B cell (primary cell): ENCODE results near the gene CFAP54. TPM values are rescaled to one million over a fixed set of nuclear protein-coding genes. Genes with fewer than 3 reads are reported as not detected.

Experiments
- ATAC-seq: fragments of 200-7000 bp; cut with Tn5 transposase; one replicate; pipeline ENCODE4 v1.10.0; 2021; ENCODE audit warnings: low read depth, mild to moderate bottlenecking, moderate number of reproducible peaks, moderate library complexity
- CTCF ChIA-PET: fragments of 350-600 bp; sonication (Branson Sonifier 250); formaldehyde crosslinking; loops from one replicate; lab custom pipeline; 2021; ENCODE audit warnings: antibody characterized with exemption, inconsistent platforms; lab: Charles Lee
- POLR2A ChIA-PET: fragments of 350-600 bp; sonication (Branson Sonifier 250); formaldehyde crosslinking; loops from one replicate; lab custom pipeline; 2021; ENCODE audit warnings: antibody characterized with exemption; lab: Charles Lee
- DNase-seq: peaks from one replicate; pipeline ENCODE4 v3.0.0; 2013
- H2AFZ ChIP-seq: 2 replicates; pipeline ENCODE4 v1.6.1; 2012; ENCODE audit warnings: mild to moderate bottlenecking, low read depth, low read length; ENCODE audit not compliant: insufficient read depth, poor library complexity, severe bottlenecking
- H3K27ac ChIP-seq, 2 donors: 1 replicate in 1 of 2; 2 replicates in 1 of 2; pipeline ENCODE4 v1.5.1; 2012 to 2013; ENCODE audit warnings: low read length in 2 of 2, mild to moderate bottlenecking in 2 of 2, moderate library complexity in 1 of 2
- H3K27me3 ChIP-seq, 4 experiments: fragments of 200-600 bp in 1 of 4; sonication (generic) in 1 of 4; replicated peaks in 1 of 4; 1 replicate in 2 of 4; 2 replicates in 2 of 4; pipeline versions ENCODE4 v1.6.1 to v1.7.0; 2013 to 2016; ENCODE audit warnings: low read length in 3 of 4, mild to moderate bottlenecking in 2 of 4, mixed read lengths in 1 of 4, moderate library complexity in 1 of 4; ENCODE audit not compliant: insufficient read depth in 4 of 4, control insufficient read depth in 3 of 4; ENCODE audit errors: control extremely low read depth in 1 of 4
- H3K36me3 ChIP-seq, 2 experiments: replicated peaks in 1 of 2; 1 replicate in 1 of 2; 2 replicates in 1 of 2; pipeline versions ENCODE4 v1.6.1 to v1.7.1; 2013; ENCODE audit warnings: low read length in 1 of 2; ENCODE audit not compliant: insufficient read depth in 2 of 2, control insufficient read depth in 1 of 2; ENCODE audit errors: control extremely low read depth in 1 of 2, extremely low read depth in 1 of 2
- H3K4me1 ChIP-seq, 2 donors: fragments of 200-600 bp in 1 of 2; sonication (generic) in 1 of 2; 1 replicate in 1 of 2; 2 replicates in 1 of 2; pipeline versions ENCODE4 v1.5.1 to v1.6.1; 2013 to 2017; ENCODE audit warnings: low read length in 2 of 2; ENCODE audit not compliant: control insufficient read depth in 2 of 2, insufficient read depth in 2 of 2
- H3K4me2 ChIP-seq: replicated peaks from 2 replicates; pipeline ENCODE3; 2012; ENCODE audit warnings: mild to moderate bottlenecking, low read depth, low read length; ENCODE audit not compliant: poor library complexity, severe bottlenecking
- H3K4me3 ChIP-seq, 5 experiments: fragments of 200-600 bp in 1 of 5; sonication (generic) in 1 of 5; 1 replicate in 3 of 5; 2 replicates in 2 of 5; pipeline versions ENCODE4 v1.5.1 to v1.7.0; 2011 to 2016; ENCODE audit warnings: low read length in 4 of 5, mild to moderate bottlenecking in 4 of 5, low read depth in 2 of 5, control low read depth in 1 of 5, moderate library complexity in 1 of 5; ENCODE audit not compliant: insufficient read depth in 1 of 5; ENCODE audit errors: control extremely low read depth in 1 of 5, extremely low read depth in 1 of 5
- H3K79me2 ChIP-seq: fragments of 200-600 bp; sonication (generic); one replicate; pipeline ENCODE4 v1.6.0; 2016; ENCODE audit warnings: low read length; ENCODE audit not compliant: control insufficient read depth, insufficient read depth
- H3K9ac ChIP-seq: fragments of 200-600 bp; sonication (generic); 2 replicates; pipeline ENCODE4 v1.6.1; 2017; ENCODE audit warnings: mild to moderate bottlenecking, low read length, moderate library complexity
- H3K9me3 ChIP-seq, 3 donors: one replicate each; pipeline versions ENCODE4 v1.6.1 to v1.7.1; 2013; ENCODE audit warnings: low read length in 2 of 3; ENCODE audit not compliant: control insufficient read depth in 2 of 3, insufficient read depth in 1 of 3; ENCODE audit errors: control extremely low read depth in 1 of 3
- H4K20me1 ChIP-seq: 2 replicates; pipeline ENCODE4 v1.6.0; 2012; ENCODE audit warnings: mild to moderate bottlenecking, low read length; ENCODE audit not compliant: insufficient read depth, control insufficient read depth, poor library complexity, severe bottlenecking
- H3K27ac Mint-ChIP-seq: one replicate; pipeline ENCODE4 v1.8.0; 2021; ENCODE audit warnings: mixed read lengths
- H3K27me3 Mint-ChIP-seq: one replicate; pipeline ENCODE4 v1.8.0; 2021; ENCODE audit warnings: mixed read lengths
- H3K4me1 Mint-ChIP-seq: one replicate; pipeline ENCODE4 v1.8.0; 2021; ENCODE audit warnings: mixed read lengths
- H3K4me3 Mint-ChIP-seq: one replicate; pipeline ENCODE4 v1.8.0; 2021; ENCODE audit warnings: mixed read lengths
- H3K9me3 Mint-ChIP-seq: one replicate; pipeline ENCODE4 v1.8.0; 2022; ENCODE audit warnings: mixed read lengths; ENCODE audit not compliant: insufficient read depth
- CTCF ChIP-seq: fragments of 200-600 bp; IDR thresholded peaks from one replicate; pipeline ENCODE4 v1.8.0; 2022; ENCODE audit warnings: antibody characterized with exemption, mild to moderate bottlenecking
- EZH2 ChIP-seq: IDR thresholded peaks from 2 replicates; pipeline ENCODE4 v1.6.1; 2012; ENCODE audit warnings: borderline replicate concordance, low read depth, mild to moderate bottlenecking, moderate library complexity, low read length; ENCODE audit not compliant: insufficient read depth, poor library complexity, severe bottlenecking
- WGBS: methylation state at CpG from one replicate; pipeline ENCODE4 v1.1.5; 2013; ENCODE audit warnings: missing lambda C conversion rate; ENCODE audit not compliant: insufficient coverage; 5-methylcytosine and 5-hydroxymethylcytosine counted together
- intact Hi-C: fragments of 100-400 bp; cut with micrococcal nuclease; formaldehyde crosslinking; loops from one replicate; pipeline ENCODE4 v1.10.0; 2022
- polyA minus RNA-seq: library from RNA; depleted of rRNA, polyadenylated mRNA; stranded (reverse); fragments of >200 nt; gene quantifications from 2 replicates; pipeline ENCODE4 v1.2.3, GENCODE V29; 2012
- polyA plus RNA-seq: library from polyadenylated mRNA; depleted of rRNA; stranded (reverse); fragments of >200 nt; gene quantifications from 2 replicates; pipeline ENCODE4 v1.2.3, GENCODE V29; 2012
- total RNA-seq, 2 donors: library from RNA; stranded (reverse); fragments of 120-200 nt in 1 of 2; gene quantifications; 1 replicate in 1 of 2; 2 replicates in 1 of 2; pipeline versions ENCODE4 v1.2.3 to v1.2.4, GENCODE V29; 2013 to 2022

CFAP54 gene
- 0.24 and 0.76 TPM in 2 replicates for total RNA-seq
- total RNA-seq (2013), result 0.30 TPM
- 0.12 and 0.13 TPM in 2 replicates for polyA plus RNA-seq
- 0.09 and 0.50 TPM in 2 replicates for polyA minus RNA-seq

GRCh38 chr12:96489392-96490056, at the start of gene CFAP54:
Gene CFAP54 (plus strand): TSS chr12:96489577. CDS start chr12:96489610, 33 bp downstream.
- Histone ChIP-seq H3K4me2 (peak within 1 kb of the TSS; percentile 90), H3K9me3 (peaks cover 0 to 3% (median 0%) of the 10 kb centered on the region in 3 donors), H3K4me3 (peak within 1 kb of the TSS; percentile 35 to 75 (median 67)), H3K4me1 (peaks cover 8 to 10% of the 10 kb centered on the region in 2 donors), H3K9ac (peak within 1 kb of the TSS; percentile 79), H3K27ac (peak within 1 kb of the TSS in 1 of 2 donors; percentile 69), H3K27me3 (peaks cover 0 to 6% (median 3%) of the 10 kb centered on the region in 4 experiments), H3K79me2 (no peaks in the 10 kb centered on the region), H2AFZ (peak within 1 kb of the TSS; percentile 97), H4K20me1 (no peaks in the 10 kb centered on the region), H3K36me3 (no peaks in the 10 kb centered on the region)
- Mint-ChIP-seq H3K4me1 (peaks cover 16% of the 10 kb centered on the region), H3K27ac (peak within 1 kb of the TSS; percentile 86), H3K4me3 (peak within 1 kb of the TSS; percentile 90), H3K9me3 (no peaks in the 10 kb centered on the region), H3K27me3 (no peaks in the 10 kb centered on the region)
- intact Hi-C loops, result loop anchor here (1.0 to 5.0 kb wide), 7 partner anchors 27 to 1273 kb away; partner anchors contain the start of genes FGD6, LTA4H, SNRPF and VEZT
- CTCF ChIA-PET, result interaction anchor here (0.5 to 6.6 kb wide), 14 partner anchors 8 to 425 kb away, joined by 3 to 55 read pairs (median 3); no protein-coding TSS in a partner anchor
- DNase-seq (peak; percentile 96), ATAC-seq (peak; percentile 91)
- WGBS, result 3% methylated on average over 50 of the region's 53 CpGs
- POLR2A ChIA-PET, result interaction anchor here (0.9 kb wide), 1 partner anchor 89 kb away, joined by 3 read pairs; the partner anchor contains the start of gene CDK17
- TF ChIP-seq EZH2 (no peak), CTCF (peak; percentile 89)

- Mint-ChIP-seq H3K9me3 (no peaks in the 10 kb centered on the region), H3K4me3 (no peak overlapping the region), H3K27me3 (no peaks in the 10 kb centered on the region), H3K27ac (no peak overlapping the region), H3K4me1 (peaks cover 15% of the 10 kb centered on the region)
- intact Hi-C loops, result no loop called here
- Histone ChIP-seq H3K9ac (no peak overlapping the region), H4K20me1 (no peaks in the 10 kb centered on the region), H3K4me1 (peaks cover 13 to 14% of the 10 kb centered on the region in 2 donors), H3K4me3 (no peak overlapping the region), H3K27ac (no peak overlapping the region), H3K9me3 (peaks cover 0 to 1% (median 0%) of the 10 kb centered on the region in 3 donors), H3K79me2 (no peaks in the 10 kb centered on the region), H2AFZ (no peak overlapping the region), H3K36me3 (no peaks in the 10 kb centered on the region), H3K27me3 (no peaks in the 10 kb centered on the region), H3K4me2 (no peak overlapping the region)
- no CpG with 5 or more reads among the region's 3 CpGs for WGBS
- CTCF ChIA-PET, result no interaction called here
- no peak for TF ChIP-seq CTCF
- TF ChIP-seq EZH2, result no peak
- DNase-seq (no peak), ATAC-seq (no peak)
- POLR2A ChIA-PET, result no interaction called here
Measured at GRCh38 chr12:96441816-96442215, 47.6 kb upstream of the CFAP54 start.
